ENCODE results near the gene CHD2. TPM values are rescaled to one million over a fixed set of nuclear protein-coding genes. Genes with fewer than 3 reads are reported as not detected.
"Not testable (repeated sequence)": the region's sequence is repeated elsewhere in the genome, so short reads cannot be mapped to it uniquely, and the experiment has no call there.

CHD2 gene
- 37.5 TPM in 2 replicates for total RNA-seq (2014; rRNA removed; shearing (Covaris generic))

DNA sequence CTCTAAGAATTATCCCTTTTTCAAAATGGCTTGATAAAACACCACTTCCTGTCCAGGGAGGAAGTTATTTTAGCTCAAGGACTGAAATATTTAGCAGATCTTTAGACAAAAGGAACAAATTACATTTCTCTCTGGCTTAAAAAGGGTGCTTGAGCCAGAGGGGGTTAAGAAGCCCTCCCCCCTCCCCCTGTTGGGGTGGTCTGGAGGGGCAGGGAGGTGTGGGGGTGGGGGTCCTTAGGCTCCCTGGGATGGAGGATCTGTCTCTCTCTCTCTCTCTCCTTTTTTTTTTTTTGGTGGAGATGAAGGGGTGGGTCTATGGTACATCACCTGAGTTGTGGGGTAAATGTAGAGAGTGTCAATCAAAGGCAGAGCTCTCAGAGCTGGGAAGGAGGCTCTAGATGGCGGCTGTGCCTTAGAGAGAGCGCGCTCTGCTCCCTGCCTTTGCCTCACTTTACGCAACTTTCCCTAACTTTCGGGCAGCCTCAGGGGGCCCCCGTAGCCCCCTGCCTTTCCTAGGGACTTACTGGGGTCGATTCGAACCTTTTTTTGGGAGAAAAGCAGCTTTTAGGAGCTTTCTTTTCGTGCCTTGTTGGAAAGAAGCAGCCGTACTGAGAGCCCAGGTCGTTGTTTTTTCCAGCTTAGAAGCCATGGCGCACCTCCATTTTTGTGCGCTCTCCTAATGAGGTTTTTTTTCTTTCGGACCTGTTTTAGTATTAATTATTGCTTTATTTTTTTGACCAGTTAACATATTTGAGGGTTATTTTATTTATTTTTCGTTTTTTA, at the start of gene CHD2:
CHD2 (plus strand) TSS at position 377 of the 783 bp plus-strand sequence. CDS start 914 bp downstream, outside the sequence.
- peak; percentile 88 for DNase-seq (ENCODE audit: low read depth)

DNA sequence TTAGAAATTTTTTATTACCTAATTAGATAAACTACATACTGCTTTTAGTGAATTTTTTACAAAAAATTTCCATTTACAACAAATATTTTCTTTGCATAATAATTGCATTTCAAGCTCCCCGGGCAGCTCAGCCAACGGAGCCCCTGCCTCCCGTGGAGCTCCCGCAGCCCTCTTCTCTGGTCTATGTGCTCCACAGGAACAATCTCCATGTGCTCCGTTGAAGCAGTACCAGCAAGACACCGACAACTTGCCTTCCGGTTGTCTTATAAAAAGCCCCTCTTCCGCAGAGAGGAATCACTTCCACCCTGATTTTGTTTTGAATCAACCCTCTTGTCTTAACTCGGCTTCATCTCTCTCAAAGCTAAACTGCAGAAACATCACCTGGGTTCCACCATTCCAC, 46.9 kb upstream of the CHD2 start:
- DNase-seq (ENCODE audit: low read depth): no peak

DNA sequence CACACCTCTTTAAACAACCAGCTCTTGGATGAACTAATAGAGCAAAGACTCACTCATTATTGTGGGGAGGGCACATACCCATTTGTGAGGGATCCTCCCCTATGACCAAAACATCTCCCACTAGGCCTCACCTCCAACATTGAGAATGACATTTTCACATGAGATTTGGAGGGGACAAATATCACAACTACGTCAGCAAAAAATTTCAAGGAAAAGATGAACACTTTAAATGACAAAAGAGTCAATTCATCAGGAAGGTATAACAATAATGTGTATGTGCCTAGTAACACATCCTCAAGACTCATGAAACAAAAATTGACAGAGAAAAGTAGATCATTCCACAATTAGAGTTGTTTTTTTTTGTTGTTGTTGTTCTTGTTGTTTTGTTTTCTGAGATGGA, 38.4 kb upstream of the CHD2 start:
- DNase-seq (ENCODE audit: low read depth): no peak

DNA sequence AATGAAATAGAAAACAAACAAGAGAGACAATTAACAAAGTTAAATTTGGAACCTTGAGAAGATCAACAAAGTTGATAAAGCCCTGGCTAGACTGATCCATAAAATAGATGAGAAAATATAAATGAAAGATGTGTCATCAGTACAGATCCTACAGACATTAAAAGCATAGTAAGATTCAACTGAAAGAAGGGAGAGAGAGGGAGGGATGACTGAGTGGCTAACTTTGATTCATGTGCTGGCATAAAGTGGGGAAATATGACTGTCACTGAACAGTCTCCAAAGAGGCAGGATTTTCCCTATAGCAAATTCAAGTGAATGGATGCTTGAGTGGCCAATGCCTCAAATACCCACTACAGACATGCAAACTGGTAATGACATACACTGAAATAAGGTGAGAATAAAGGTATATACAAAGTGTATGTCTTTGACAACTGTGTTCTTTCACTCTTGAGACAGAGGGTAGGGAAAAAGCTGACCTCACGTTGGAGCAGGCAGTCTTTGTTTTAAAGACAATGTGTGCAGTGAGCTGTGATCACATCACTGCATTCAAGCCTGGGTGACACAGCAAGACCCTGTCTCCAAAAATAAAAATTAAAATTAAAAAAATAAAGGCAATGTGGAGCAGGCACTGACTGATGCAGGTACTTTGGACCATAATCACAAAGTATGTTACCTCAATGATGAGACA, 35.9 kb upstream of the CHD2 start:
- DNase-seq (ENCODE audit: low read depth): no peak

DNA sequence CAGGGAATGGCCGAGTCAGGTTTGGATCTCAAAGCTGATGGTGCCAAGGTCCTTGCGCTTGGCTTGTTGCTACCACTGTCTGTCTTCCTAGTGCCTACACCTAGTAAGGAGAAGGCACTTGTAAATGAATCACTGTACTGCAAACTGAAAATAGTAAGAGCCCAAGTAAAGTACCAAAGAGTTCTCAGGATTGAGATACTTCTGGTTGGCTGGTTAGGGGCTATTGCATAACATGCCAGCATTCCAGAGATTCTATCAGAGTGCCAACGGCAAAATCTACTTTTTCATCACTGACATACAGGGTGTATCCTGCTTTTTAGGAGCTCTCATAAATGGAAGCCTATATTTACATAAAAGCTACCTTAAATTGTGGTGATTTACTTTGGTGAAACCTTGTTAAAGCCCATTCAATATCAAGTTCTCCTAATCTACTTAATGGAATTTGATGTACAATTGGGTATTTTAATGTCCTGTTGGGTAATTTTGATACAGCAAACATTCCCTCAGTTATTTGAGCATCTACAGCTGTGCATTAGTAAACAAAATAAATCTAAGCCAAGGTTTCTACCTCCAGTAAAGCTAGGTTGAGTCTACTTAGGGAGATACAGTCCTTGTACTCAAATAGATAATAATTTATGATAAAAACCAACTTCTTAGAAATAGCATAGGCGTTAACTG, 30.7 kb upstream of the CHD2 start:
- peak; percentile 85 for DNase-seq (ENCODE audit: low read depth)

DNA sequence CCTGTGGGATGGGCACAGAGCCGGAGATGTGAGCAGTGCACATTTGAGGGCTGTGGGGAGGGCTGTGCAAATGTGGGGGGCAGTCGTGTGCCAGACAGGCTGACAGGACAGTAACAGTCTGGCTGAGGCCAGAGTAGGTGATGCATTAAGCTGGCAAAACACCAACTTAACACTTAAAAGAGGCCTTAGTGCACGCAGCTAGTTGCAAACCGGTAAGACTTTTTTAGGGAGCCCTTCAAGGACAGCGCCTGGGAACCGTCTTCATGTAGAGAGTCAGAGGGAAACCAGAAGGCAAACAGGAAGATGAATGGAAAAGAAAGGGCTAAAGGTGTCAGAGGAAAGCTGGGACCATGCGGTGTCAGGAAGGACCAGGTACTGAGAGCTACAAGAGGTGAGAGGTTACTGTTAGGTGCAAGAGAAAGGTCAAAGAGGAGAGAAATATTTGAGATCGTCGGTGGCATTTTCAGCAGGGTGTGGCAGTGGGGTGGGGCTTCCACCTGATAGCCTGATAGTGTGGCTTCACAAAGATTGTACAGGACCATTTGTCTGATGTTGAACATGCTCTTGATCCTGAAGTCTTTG, 30.0 kb upstream of the CHD2 start:
- peak; percentile 53 for DNase-seq (ENCODE audit: low read depth)

DNA sequence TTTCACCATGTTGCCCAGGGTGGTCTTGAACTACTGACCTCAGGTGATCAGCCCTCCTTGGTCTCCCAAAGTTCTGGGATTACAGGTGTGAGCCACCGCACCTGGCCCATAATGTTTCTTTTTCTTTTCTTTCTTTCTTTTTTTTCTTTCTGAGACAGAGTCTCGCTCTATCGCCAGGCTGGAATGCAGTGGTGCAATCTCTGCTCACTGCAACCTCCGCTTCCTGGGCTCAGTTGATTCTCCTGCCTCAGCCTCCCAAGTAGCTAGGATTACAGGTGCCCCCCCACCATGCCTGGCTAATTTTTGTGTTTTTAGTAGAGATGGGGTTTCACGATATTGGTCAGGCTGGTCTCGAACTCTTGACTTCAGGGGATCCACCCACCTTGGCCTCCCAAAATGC, 27.2 kb upstream of the CHD2 start:
- DNase-seq (ENCODE audit: low read depth): not testable (repeated sequence)

DNA sequence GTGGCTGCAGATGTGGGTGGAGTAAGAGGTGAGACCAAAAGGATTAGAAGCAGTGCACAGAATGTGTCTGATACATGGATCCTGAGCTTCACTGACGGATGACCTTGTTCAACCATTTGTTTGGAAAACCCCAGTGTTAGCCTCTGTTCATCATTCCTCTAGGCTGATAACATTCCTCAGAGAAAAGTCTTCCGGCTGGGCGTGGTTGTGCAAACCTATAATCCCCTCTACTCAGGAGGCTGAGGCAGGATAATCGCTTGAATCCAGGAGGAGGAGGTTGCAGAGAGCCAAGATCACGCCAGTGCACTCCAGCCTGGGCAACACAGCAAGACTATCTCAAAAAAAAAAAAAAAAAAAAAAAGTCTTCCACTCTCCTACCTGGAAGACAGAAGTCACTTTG, 23.1 kb upstream of the CHD2 start:
- no peak for DNase-seq (ENCODE audit: low read depth)

DNA sequence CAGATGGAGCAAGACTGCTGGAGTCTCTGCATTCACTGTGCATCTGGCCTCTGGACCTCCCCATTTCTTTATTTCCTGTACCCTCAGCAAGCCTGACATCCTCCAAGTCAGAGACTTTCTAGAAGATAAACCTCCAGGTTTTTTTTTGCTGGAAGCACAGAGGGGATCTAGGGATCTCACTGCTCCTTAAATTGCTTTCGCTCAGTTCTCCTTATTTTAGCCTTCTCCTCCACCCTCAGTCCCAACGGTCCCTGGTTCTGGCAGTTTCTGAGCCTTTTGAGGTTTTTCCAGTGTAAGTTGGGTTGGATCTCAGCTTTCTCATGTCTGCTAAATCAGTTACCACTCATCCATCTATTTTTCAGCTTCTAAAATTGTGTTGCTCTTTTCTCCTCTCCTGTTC, 22.7 kb upstream of the CHD2 start:
- no peak for DNase-seq (ENCODE audit: low read depth)

DNA sequence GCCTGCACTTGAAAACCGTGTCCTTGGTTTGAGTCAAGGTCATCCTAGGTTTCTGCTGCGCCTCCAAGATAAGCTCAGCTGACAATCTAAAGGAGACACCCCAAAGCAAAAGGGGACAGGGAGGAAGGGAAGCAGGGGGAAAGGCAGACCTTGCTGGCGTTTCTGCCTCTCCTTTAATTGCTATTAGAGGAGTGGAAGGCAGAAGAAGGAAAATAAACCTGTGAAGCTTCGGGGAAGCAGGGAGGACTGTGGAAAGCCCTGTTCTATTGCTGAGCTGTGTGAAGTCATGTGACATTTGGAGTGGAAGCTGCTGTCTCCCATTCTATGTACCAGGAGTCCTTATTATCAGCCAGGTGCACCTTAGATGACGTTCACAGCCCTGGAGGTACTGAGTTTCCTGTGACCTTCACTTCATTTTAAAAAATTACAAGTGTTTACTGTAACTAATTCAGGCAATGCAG, 21.5 kb upstream of the CHD2 start:
- no peak for DNase-seq (ENCODE audit: low read depth)

DNA sequence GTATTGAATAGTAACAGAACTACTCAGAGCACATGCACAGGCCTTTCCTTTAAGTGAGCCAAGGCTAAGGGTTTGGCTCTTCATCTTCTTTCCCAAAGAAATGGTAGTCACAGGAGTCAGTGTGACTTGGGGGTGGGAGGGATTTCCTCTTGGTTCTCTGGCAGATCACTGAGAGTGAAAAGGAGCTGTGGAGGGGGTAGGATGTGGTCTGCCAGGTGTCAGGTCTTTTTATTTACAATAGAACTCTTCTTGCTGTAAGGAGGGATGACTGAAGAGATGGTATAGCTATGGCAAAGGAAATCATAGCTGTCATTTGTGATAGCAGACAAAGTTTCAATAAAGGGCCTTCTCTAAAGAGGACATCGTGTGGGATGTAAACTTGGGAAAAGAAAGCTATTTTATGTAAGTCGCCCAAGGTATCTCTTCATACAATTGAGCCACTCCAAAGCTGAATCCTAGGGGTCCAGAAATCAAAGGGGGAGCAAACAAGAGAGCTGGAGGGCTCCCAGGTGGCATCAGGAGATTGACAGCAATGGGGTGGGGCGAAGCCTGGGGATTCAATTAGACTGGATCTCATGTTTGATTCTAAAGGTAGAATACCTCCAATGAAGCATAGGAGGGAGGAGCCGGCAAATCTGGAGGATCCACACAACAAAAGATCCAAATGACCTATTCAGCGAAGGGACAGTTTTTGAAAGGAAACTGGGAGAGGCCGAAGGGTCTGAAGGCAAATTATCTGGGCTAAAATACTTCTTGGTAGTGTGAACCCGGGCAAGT, 20.0 kb upstream of the CHD2 start:
- no peak for DNase-seq (ENCODE audit: low read depth)

DNA sequence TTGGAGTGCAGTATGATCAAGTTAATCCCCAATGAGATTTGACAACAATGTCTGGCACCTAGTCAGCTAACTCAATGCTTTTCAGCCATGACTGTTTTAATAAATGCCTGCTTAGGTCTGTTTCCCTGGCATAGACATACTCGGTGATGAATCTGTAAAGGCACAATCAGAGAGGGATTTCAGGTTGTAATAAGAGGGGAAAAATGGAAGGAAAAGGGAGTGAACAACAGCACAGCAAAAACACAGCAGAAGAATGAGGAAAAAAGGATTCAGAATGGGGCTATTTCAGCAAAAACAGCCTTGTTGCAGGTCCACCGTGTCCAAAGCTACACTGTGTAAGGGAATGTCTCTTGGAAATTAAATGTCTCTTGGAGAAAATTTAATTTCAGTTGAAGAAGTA, 19.3 kb upstream of the CHD2 start:
- DNase-seq (ENCODE audit: low read depth): no peak

DNA sequence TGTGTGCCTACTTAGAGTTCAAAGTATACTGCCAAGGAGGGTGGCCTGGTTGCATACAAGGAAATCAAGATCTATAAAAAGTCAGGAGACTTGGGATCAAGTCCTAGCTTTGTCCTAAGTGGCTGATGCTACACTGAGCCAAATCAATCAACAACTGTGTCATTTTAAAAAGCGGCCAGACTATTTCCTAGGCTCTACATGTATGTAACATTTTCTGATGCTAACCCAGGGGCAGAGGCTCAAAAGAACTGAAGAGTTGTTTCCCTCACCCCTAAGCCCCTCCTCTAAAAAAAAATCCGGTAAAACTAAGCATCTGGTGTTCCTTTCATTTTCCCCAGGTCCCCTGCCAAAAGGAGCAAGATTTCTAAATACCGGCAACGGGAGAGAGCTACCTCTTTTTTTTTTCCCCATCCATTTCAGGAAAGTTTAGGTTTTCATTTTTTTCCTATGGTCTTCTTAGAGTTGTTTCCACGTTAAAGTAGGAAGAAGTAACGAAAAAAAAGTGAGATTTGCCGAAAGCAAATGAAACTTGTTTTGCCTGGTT, 18.8 kb upstream of the CHD2 start:
- DNase-seq (ENCODE audit: low read depth): peak; percentile 46

DNA sequence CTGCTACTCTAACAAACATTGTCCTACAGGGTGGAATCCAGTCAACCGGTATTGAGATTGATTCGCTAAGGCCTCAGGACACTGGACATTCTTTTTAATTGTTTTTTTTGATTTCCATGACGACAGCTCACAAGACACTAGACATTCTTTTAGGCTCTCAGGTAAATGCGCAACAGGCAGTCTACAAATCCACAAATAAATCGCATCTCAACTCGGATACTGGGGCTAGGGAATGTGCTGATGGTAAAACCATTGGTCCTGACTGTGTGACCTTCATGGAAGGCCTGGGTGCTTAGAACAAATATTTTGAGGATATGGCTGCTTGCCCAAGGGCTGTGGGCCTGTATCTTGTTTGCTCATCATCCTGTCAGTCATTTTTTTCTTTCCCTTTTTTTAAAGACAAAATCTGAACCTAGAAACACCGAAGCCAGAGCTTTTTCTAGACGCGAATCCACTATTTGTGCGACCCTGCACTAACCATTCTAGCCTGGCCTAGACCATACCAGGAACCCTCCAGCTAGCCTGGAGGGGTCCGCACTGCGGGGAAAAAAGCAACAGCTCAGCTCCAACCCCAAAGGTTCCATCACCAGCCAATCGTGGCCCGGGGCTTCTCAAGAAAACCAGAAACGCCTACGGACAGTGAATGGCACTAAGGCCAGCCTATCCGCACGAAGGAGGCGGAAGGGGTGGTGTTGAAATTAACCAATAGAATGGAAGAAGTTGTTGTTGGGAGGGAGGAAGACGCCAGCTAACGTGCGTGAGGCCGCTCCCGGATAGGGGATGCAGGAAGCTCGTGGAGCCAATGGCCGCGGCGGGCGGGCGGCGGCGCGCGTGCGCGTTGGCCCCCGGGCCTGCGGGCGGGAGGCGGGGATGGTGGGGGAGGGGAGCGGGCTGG, 18.1 kb upstream of the CHD2 start:
- DNase-seq (ENCODE audit: low read depth): peak; percentile 100

DNA sequence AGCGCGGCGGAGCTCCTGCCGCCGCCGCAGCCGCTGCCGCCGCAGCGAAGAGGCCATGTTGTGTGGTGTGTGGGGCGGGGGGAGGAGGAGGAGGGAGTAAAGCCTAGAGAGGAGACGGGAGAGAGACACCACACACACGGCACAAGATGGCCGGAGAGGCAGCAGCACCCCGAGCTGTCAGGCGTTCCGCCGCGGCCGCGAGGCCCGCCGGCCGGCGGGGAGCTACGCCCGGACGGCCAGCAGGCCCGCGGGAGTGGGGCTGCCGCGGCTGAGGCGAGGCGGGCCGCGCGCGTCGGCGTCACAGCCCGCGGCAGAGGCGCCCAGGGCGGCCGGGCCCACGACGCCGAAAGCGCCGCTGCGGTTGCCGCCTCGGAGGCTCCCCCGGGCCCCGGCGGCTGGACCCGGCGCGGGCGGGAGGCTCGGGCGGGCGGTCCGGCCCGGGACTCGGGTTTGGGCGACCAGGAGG, 17.4 kb upstream of the CHD2 start:
- no peak for DNase-seq (ENCODE audit: low read depth)

DNA sequence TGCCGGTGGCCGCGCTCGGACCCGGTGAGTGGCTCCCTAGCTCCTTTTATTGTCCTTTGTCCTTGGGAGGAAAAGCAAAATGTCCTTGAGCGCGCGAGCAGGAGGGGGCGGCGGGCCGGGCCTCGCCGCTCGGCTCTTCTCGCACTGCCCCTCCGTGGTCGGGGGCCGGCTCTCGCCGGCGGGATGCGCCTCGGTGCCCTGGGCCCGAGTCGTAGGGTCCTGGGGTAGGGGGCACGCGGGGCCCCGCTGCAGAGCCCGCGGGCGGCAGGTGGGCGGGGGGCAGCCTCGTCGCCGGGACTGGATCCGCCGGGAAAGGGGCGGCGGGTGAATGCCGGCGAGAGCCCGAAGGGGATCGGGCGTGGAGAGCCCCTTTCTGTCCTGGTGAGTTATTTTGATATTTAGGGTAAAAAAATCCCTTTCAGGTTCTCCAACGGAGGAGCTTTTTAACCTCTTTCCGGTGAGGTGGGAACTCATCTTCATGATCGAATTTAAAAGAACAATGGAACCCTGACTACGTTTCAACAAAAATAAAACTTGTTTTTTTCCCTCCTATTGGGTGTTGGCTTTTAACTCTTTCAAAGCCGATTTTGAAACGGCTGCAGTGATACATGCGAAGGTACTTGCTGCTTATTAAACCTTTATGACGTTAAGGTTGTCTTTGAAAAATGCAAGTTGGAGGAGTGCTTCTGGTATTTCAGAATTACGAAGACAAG, 16.8 kb upstream of the CHD2 start:
- peak; percentile 40 for DNase-seq (ENCODE audit: low read depth)

DNA sequence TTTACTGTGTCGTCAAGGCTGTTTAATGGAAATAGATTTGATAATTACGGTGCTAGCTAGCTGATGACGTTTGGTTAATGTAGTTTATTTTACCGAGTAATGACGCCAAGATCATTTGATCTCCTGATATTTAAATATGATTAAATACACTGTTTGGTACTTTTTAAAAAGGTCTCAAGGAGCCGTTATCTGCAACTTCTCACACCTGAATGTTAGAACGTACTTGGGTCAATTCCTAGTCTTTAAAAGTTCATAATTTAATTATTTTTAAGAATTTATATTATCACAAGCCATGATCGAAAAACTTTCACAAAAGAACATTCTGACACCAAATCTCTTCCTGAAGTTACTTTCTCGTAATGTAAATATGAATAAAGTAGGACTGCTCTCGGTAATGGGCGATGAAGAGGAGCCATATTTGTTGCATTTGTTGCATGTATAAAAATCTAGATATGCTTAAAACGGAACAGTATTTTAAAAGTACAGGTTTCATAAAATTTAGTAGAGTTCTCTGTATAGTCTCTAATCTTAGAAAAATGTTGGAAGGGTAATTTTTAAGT, 16.2 kb upstream of the CHD2 start:
- DNase-seq (ENCODE audit: low read depth): no peak

DNA sequence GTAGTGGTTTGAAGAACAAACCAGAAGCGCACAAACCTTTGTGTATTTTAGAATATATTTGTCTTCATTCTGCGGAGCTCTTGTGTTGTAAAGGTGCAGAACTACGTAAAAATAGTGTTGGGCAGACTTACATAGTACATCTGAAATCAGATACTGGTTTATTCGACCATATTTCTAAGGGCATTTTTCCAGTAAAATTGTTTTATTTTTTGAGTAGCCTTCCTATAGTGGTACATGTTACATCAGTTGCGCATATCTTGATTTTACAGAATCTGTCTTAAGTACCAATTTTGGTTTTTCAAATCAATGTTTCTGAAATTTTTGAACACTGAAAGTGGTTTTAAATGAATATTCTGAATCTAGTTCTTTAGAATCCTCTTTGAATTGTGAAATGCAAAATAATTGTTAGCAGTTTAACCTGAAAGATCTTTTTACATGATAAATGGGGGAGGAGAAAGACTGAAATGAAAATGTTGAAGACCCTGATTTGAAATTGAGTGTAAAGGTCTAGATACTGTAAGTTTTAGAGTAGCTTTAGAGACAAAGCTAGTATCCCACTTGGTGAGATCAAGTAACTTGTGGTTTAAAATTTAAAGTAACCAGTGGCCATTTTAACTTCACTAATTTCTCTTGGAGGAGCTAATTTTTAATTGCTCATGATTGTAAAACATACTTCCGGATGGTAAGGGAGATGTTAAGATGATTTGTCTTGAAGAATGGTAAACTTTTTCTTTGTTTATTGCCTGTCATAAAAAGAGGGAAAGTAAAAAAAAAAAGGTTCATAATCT, 15.5 kb upstream of the CHD2 start:
- DNase-seq (ENCODE audit: low read depth): peak; percentile 44
